ENCODE results near the gene SCYGR8. TPM values are rescaled to one million over a fixed set of nuclear protein-coding genes. Genes with fewer than 3 reads are reported as not detected.

The SCYGR8 gene
- total RNA-seq, 1 experiment from 2014 or later: not detected

GRCh38 chr2:227706859-227707258 is 38.8 kb upstream of the SCYGR8 start:
- ATAC-seq (no peak), DNase-seq (ENCODE audit: low read depth, low spot score) (no peak)
- ChIA-PET POLR2A (no interaction called here), CTCF (no interaction called here)
- Histone ChIP-seq H3K27ac (ENCODE audit: low read length) (no peak overlapping the region), H3K9me3 (ENCODE audit: control insufficient read depth, insufficient read depth, low read depth, low read length) (no peaks in the 10 kb centered on the region), H3K36me3 (ENCODE audit: control insufficient read depth, insufficient read depth, low read length) (no peaks in the 10 kb centered on the region), H3K4me1 (ENCODE audit: control insufficient read depth, insufficient read depth, low read length) (no peaks in the 10 kb centered on the region), H3K4me3 (ENCODE audit: low read depth in 2 of 2, low read length in 2 of 2) (no peak overlapping the region), H3K27me3 (ENCODE audit: control insufficient read depth, insufficient read depth, low read length) (no peaks in the 10 kb centered on the region)
- no peak for TF ChIP-seq TCF7L2 (IDR thresholded peaks at IDR 0.05; ENCODE audit: low read depth, low read length)
- TF ChIP-seq SIN3A (IDR thresholded peaks at IDR 0.05; ENCODE audit: borderline replicate concordance, insufficient read depth, low read depth, low read length): no peak
- TF ChIP-seq, protein P1, sequence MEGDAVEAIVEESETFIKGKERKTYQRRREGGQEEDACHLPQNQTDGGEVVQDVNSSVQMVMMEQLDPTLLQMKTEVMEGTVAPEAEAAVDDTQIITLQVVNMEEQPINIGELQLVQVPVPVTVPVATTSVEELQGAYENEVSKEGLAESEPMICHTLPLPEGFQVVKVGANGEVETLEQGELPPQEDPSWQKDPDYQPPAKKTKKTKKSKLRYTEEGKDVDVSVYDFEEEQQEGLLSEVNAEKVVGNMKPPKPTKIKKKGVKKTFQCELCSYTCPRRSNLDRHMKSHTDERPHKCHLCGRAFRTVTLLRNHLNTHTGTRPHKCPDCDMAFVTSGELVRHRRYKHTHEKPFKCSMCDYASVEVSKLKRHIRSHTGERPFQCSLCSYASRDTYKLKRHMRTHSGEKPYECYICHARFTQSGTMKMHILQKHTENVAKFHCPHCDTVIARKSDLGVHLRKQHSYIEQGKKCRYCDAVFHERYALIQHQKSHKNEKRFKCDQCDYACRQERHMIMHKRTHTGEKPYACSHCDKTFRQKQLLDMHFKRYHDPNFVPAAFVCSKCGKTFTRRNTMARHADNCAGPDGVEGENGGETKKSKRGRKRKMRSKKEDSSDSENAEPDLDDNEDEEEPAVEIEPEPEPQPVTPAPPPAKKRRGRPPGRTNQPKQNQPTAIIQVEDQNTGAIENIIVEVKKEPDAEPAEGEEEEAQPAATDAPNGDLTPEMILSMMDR (IDR thresholded peaks at IDR 0.05): no peak
- TF ChIP-seq, protein P2, sequence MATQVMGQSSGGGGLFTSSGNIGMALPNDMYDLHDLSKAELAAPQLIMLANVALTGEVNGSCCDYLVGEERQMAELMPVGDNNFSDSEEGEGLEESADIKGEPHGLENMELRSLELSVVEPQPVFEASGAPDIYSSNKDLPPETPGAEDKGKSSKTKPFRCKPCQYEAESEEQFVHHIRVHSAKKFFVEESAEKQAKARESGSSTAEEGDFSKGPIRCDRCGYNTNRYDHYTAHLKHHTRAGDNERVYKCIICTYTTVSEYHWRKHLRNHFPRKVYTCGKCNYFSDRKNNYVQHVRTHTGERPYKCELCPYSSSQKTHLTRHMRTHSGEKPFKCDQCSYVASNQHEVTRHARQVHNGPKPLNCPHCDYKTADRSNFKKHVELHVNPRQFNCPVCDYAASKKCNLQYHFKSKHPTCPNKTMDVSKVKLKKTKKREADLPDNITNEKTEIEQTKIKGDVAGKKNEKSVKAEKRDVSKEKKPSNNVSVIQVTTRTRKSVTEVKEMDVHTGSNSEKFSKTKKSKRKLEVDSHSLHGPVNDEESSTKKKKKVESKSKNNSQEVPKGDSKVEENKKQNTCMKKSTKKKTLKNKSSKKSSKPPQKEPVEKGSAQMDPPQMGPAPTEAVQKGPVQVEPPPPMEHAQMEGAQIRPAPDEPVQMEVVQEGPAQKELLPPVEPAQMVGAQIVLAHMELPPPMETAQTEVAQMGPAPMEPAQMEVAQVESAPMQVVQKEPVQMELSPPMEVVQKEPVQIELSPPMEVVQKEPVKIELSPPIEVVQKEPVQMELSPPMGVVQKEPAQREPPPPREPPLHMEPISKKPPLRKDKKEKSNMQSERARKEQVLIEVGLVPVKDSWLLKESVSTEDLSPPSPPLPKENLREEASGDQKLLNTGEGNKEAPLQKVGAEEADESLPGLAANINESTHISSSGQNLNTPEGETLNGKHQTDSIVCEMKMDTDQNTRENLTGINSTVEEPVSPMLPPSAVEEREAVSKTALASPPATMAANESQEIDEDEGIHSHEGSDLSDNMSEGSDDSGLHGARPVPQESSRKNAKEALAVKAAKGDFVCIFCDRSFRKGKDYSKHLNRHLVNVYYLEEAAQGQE (IDR thresholded peaks at IDR 0.05; ENCODE audit: insufficient read depth in 1 of 2, low read depth in 2 of 2, low read length in 1 of 2): no peak
- no peak for TF ChIP-seq POLR2AphosphoS5 (IDR thresholded peaks at IDR 0.05; ENCODE audit: low read depth, low read length)
- intact Hi-C loops (cut with micrococcal nuclease; ENCODE audit: unreplicated experiment): no loop called here
- in situ Hi-C loops (cut with HindIII; ENCODE audit: low pct_unique_long_range_greater_than_20kb, low sequenced_read_pairs): no loop called here
- no TSS peak for BruUV-seq (replicated peaks)

DNA sequence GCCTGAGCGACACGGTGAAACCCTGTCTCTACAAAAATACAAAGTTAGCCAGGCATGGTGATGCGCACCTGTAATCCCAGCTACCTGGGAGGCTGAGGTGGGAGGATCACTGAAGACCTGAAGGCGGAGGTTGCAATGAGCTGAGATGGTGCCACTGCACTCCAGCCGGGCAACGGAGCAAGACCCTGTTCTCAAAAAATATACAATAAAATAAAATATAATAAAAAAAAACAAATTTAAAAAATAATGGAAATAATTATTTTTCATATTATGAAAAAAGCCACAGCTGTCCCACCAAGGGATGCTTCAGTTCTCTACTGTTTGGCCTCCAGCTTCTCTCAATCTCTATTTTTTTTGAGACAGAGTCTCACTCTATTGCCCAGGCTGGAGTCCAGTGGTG is 38.3 kb upstream of the SCYGR8 start:
- POLR2A ChIA-PET: no interaction called here

More for the DNA sequence above, 38.3 kb upstream of the SCYGR8 start:
- in situ Hi-C loops (cut with HindIII; ENCODE audit: low pct_unique_long_range_greater_than_20kb, low sequenced_read_pairs): no loop called here
- no peaks in the 10 kb centered on the region for H3K4me1 ChIP-seq (ENCODE audit: control insufficient read depth, insufficient read depth, low read length)
- no TSS peak for BruUV-seq (replicated peaks)
- no peaks in the 10 kb centered on the region for H3K36me3 ChIP-seq (ENCODE audit: control insufficient read depth, insufficient read depth, low read length)
- H3K9me3 ChIP-seq (ENCODE audit: control insufficient read depth, insufficient read depth, low read depth, low read length): no peaks in the 10 kb centered on the region
- no peak overlapping the region for H3K27ac ChIP-seq (ENCODE audit: low read length)
- DNase-seq (ENCODE audit: low read depth, low spot score): no peak
- intact Hi-C loops (cut with micrococcal nuclease; ENCODE audit: unreplicated experiment): no loop called here
- ATAC-seq: no peak
- no peak overlapping the region for H3K4me3 ChIP-seq (ENCODE audit: low read depth in 2 of 2, low read length in 2 of 2)
- H3K27me3 ChIP-seq (ENCODE audit: control insufficient read depth, insufficient read depth, low read length): no peaks in the 10 kb centered on the region
- TF ChIP-seq, protein P1 (IDR thresholded peaks at IDR 0.05): no peak
- TF ChIP-seq, protein P2 (IDR thresholded peaks at IDR 0.05; ENCODE audit: insufficient read depth in 1 of 2, low read depth in 2 of 2, low read length in 1 of 2): no peak
- TF ChIP-seq POLR2AphosphoS5 (IDR thresholded peaks at IDR 0.05; ENCODE audit: low read depth, low read length) (no peak), SIN3A (IDR thresholded peaks at IDR 0.05; ENCODE audit: borderline replicate concordance, insufficient read depth, low read depth, low read length) (no peak), TCF7L2 (IDR thresholded peaks at IDR 0.05; ENCODE audit: low read depth, low read length) (no peak)
- CTCF ChIA-PET: no interaction called here

Measured in Panc1 (cell line).